IPS DF 4.7 (cell line): ENCODE data around the gene SLC38A3.

ENCODE experiments used
- DNase-seq: peaks from one replicate; pipeline ENCODE4 v3.0.0-alpha.2; 2013; ENCODE audit warnings: low spot score; ENCODE audit errors: extremely low read depth

SLC38A3 gene

DNA sequence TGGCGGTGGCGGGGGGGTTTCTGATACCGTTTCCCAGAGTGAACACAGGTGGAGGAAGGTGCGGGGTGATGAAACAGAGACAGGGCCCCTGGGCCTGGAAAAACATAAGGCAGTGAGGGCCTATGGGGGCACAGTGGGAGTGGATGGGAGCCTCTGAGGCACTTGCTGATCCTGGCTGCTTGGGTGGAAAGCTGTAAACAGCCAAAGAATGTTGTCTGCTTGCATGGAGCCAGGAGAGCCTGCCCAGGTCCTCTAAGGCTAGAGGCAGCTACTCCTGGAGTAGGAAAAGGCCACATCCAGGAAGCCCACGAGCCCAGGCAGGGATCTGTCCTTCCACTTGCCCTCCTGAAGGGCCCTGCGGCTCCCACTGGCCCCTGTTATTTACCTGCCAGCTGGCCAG lies 60.9 kb downstream of the SLC38A3 start:
- DNase-seq = no peak

DNA sequence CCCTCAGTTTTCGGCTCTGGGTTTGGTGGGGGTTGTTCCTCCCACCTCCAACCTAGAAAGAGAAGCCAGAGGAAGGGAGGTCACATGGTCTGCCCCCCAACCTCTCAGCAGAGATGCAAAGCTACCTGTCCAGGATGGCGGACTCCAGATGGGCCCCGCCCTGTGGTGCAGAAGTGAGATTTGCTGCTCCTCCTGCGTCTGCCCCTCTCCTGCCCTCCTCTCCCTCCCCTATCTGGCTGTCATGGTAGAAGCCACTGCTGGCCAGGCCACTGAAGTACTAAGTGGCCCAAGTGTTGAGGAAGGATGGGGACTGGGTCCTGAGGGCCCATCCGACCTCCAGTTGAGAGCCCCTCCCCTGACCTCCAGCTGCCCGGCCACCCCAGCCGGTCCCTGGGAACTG lies 61.8 kb downstream of the SLC38A3 start:
- no peak for DNase-seq

- no peak for DNase-seq
Measured at GRCh38 chr3:50267280-50267913, 62.3 kb downstream of the SLC38A3 start.

DNA sequence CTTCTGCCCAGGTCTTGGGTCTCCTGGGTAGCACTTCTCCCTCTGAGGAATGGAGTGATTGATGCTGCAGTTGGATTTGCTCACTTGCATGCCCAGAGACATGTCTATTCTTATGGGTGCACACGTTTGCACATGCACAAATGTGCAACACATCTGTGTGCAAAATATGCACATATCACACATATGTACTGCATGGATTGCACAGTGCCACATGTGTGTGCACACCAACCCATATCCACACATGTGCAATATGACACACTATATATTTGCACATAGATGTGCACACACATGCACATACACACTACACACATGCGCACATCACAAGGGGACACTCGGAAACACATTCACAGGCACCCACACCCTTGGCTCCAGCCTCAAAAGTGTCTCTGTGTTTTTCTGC lies 63.2 kb downstream of the SLC38A3 start:
- DNase-seq = no peak

- no peak for DNase-seq
Measured at GRCh38 chr3:50268703-50269451, 63.8 kb downstream of the SLC38A3 start, which contains the start of gene SEMA3B. TSS of gene SEMA3B (plus strand) at chr3:50269147. CDS start at chr3:50269241, 94 bp downstream.

DNA sequence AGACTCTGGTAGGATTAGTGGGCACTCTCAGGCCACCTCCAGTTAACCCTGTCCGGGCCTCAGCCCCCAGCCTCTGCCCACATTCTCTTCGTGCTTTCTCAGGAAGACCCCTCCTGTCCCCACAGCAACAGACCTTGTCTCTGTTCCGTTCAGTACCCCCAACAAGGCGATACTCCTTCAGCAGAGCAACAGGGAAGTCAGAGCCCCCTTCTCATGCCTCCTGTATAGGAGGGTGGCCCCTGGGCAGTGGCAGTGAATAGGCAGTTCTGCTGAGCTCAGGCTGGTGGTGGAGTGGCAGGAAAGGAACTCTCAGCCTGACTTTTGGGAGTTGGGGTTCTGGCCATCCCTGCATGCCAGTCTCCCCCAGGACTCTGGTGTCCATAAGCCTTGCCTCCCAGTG lies 64.4 kb downstream of the SLC38A3 start:
- no peak for DNase-seq

- no peak for DNase-seq
Measured at GRCh38 chr3:50269977-50270413, 64.9 kb downstream of the SLC38A3 start.

GRCh38 chr3:50270422-50271224 lies 65.6 kb downstream of the SLC38A3 start:
- no peak for DNase-seq
